H1 (cell line): ENCODE results near the gene PDE4B. TPM values are rescaled to one million over a fixed set of nuclear protein-coding genes. Genes with fewer than 3 reads are reported as not detected.

ENCODE experiments used
- CTCF ChIA-PET: fragments of 300-600 bp; sonication (Branson Sonifier 250); formaldehyde crosslinking; loops from one replicate; lab custom pipeline; 2021; ENCODE audit not compliant: partially characterized antibody; lab: Charles Lee
- POLR2A ChIA-PET: fragments of 300-600 bp; sonication (Branson Sonifier 250); formaldehyde crosslinking; loops from one replicate; lab custom pipeline; 2021; ENCODE audit warnings: inconsistent platforms; ENCODE audit not compliant: partially characterized antibody; lab: Charles Lee
- DNase-seq, 2 experiments: peaks; one replicate each; pipeline versions ENCODE4 v3.0.0 to v3.0.0-alpha.2; 2010 to 2022; ENCODE audit warnings: low spot score in 2 of 2, low read depth in 1 of 2, mixed read lengths in 1 of 2
- FAIRE-seq: peaks from 2 replicates; lab custom pipeline; 2011; peaks lifted over from hg19 to GRCh38; lab: Jason Lieb, UNC
- H2AFZ ChIP-seq: 2 replicates; pipeline ENCODE4 v1.8.1; 2012; ENCODE audit warnings: low read length, inconsistent platforms
- H2AK5ac ChIP-seq: 2 replicates; pipeline ENCODE4 v1.6.1; 2013; ENCODE audit warnings: low read depth, low read length
- H2BK120ac ChIP-seq: replicated peaks from 2 replicates; pipeline ENCODE3; 2013; ENCODE audit warnings: low read depth, low read length, inconsistent platforms
- H2BK12ac ChIP-seq: 2 replicates; pipeline ENCODE4 v1.6.1; 2013; ENCODE audit warnings: low read depth, low read length
- H2BK15ac ChIP-seq: 2 replicates; pipeline ENCODE4 v1.6.1; 2013; ENCODE audit warnings: low read length
- H2BK20ac ChIP-seq: 2 replicates; pipeline ENCODE4 v1.6.1; 2013; ENCODE audit warnings: low read length
- H2BK5ac ChIP-seq: 2 replicates; pipeline ENCODE4 v1.6.1; 2013; ENCODE audit warnings: low read depth, low read length
- H3K14ac ChIP-seq: 2 replicates; pipeline ENCODE4 v1.6.1; 2013; ENCODE audit warnings: inconsistent platforms; ENCODE audit not compliant: insufficient read length
- H3K18ac ChIP-seq: 2 replicates; pipeline ENCODE4 v1.6.1; 2013; ENCODE audit warnings: low read length; ENCODE audit errors: extremely low read depth
- H3K23ac ChIP-seq: 2 replicates; pipeline ENCODE4 v1.6.1; 2013; ENCODE audit warnings: inconsistent platforms; ENCODE audit not compliant: insufficient read length
- H3K23me2 ChIP-seq: 2 replicates; pipeline ENCODE4 v1.6.1; 2013; ENCODE audit warnings: low read depth, low read length
- H3K27ac ChIP-seq: 2 replicates; pipeline ENCODE4 v1.6.1; 2011; ENCODE audit warnings: low read depth, low read length, inconsistent platforms
- H3K27me3 ChIP-seq, 4 experiments: replicated peaks in 1 of 4; 1 replicate in 1 of 4; 2 replicates in 3 of 4; pipeline versions ENCODE4 v1.6.1 to v1.8.1; 2011 to 2013; ENCODE audit warnings: low read length in 3 of 4, mild to moderate bottlenecking in 3 of 4, inconsistent platforms in 2 of 4, mixed read lengths in 2 of 4, moderate library complexity in 1 of 4; ENCODE audit not compliant: control insufficient read depth in 3 of 4, insufficient read depth in 3 of 4; ENCODE audit errors: extremely low read depth in 1 of 4
- H3K36me3 ChIP-seq, 4 experiments: 2 replicates each; pipeline versions ENCODE4 v1.6.1 to v1.8.1; 2011 to 2013; ENCODE audit warnings: mild to moderate bottlenecking in 4 of 4, low read length in 3 of 4, moderate library complexity in 2 of 4, control low read depth in 1 of 4, inconsistent platforms in 1 of 4; ENCODE audit not compliant: insufficient read depth in 4 of 4, control insufficient read depth in 2 of 4
- H3K4ac ChIP-seq: replicated peaks from 2 replicates; pipeline ENCODE3; 2013; ENCODE audit warnings: low read length, low read depth, mixed read lengths, inconsistent platforms; ENCODE audit not compliant: insufficient read length
- H3K4me1 ChIP-seq, 4 experiments: replicated peaks in 1 of 4; 1 replicate in 1 of 4; 2 replicates in 3 of 4; pipeline versions ENCODE4 v1.6.1 to v1.8.1; 2011 to 2013; ENCODE audit warnings: low read length in 3 of 4, inconsistent platforms in 2 of 4, mixed read lengths in 1 of 4; ENCODE audit not compliant: insufficient read depth in 4 of 4, control insufficient read depth in 3 of 4
- H3K4me2 ChIP-seq, 2 experiments: 2 replicates each; pipeline versions ENCODE4 v1.6.1 to v1.8.1; 2011 to 2013; ENCODE audit warnings: low read depth in 2 of 2, low read length in 2 of 2, control low read depth in 1 of 2, inconsistent platforms in 1 of 2, mild to moderate bottlenecking in 1 of 2; ENCODE audit not compliant: insufficient read depth in 1 of 2
- H3K4me3 ChIP-seq, 4 experiments: fragments of 200-600, 300-600 bp in 1 of 4; sonication (generic), shearing (Covaris generic), sonication (Bioruptor Twin) in 1 of 4; 2 replicates each; pipeline versions ENCODE4 v1.5.1 to v1.8.1; 2011 to 2016; ENCODE audit warnings: low read length in 4 of 4, low read depth in 3 of 4, control low read depth in 2 of 4, inconsistent platforms in 2 of 4, mild to moderate bottlenecking in 2 of 4, mixed read lengths in 1 of 4, moderate library complexity in 1 of 4; ENCODE audit not compliant: insufficient read depth in 2 of 4; ENCODE audit errors: extremely low read depth in 1 of 4
- H3K56ac ChIP-seq: replicated peaks from 2 replicates; pipeline ENCODE3; 2013; ENCODE audit warnings: low read depth, mild to moderate bottlenecking, mixed read lengths, low read length, inconsistent platforms; ENCODE audit not compliant: insufficient read length
- H3K79me1 ChIP-seq: 2 replicates; pipeline ENCODE4 v1.6.1; 2013; ENCODE audit warnings: low read depth, low read length, control low read depth
- H3K79me2 ChIP-seq, 2 experiments: 2 replicates each; pipeline versions ENCODE4 v1.6.1 to v1.8.1; 2012 to 2013; ENCODE audit warnings: low read length in 2 of 2, mild to moderate bottlenecking in 2 of 2, inconsistent platforms in 1 of 2; ENCODE audit not compliant: insufficient read depth in 2 of 2, control insufficient read depth in 1 of 2
- H3K9ac ChIP-seq, 4 experiments: replicated peaks in 1 of 4; 1 replicate in 1 of 4; 2 replicates in 3 of 4; pipeline versions ENCODE4 v1.6.1 to v1.8.1; 2011 to 2013; ENCODE audit warnings: low read depth in 3 of 4, low read length in 3 of 4, control low read depth in 2 of 4, mild to moderate bottlenecking in 2 of 4, moderate library complexity in 2 of 4, inconsistent platforms in 1 of 4; ENCODE audit errors: extremely low read depth in 1 of 4
- H3K9me3 ChIP-seq, 2 experiments: 2 replicates each; pipeline versions ENCODE4 v1.6.1 to v1.8.1; 2012 to 2013; ENCODE audit warnings: mild to moderate bottlenecking in 2 of 2, moderate library complexity in 2 of 2, control low read depth in 1 of 2, inconsistent platforms in 1 of 2, low read depth in 1 of 2, low read length in 1 of 2, mixed read lengths in 1 of 2; ENCODE audit not compliant: insufficient read depth in 2 of 2
- H4K20me1 ChIP-seq, 2 experiments: replicated peaks in 1 of 2; 2 replicates each; pipeline versions ENCODE3 to v1.8.1; 2011 to 2013; ENCODE audit warnings: inconsistent platforms in 2 of 2, low read length in 2 of 2, mild to moderate bottlenecking in 1 of 2; ENCODE audit not compliant: insufficient read depth in 2 of 2, control insufficient read depth in 1 of 2
- H4K5ac ChIP-seq: 2 replicates; pipeline ENCODE4 v1.6.1; 2013; ENCODE audit warnings: low read length, low read depth, mixed read lengths, inconsistent platforms; ENCODE audit not compliant: insufficient read length
- H4K8ac ChIP-seq: 2 replicates; pipeline ENCODE4 v1.8.0; 2013; ENCODE audit warnings: mild to moderate bottlenecking, moderate library complexity, low read length, inconsistent platforms; ENCODE audit not compliant: insufficient read depth; ENCODE audit errors: extremely low read depth
- H4K91ac ChIP-seq: replicated peaks from 2 replicates; pipeline ENCODE3; 2013; ENCODE audit warnings: low read length, mixed read lengths, inconsistent platforms; ENCODE audit not compliant: insufficient read length
- CHD2 ChIP-seq: IDR thresholded peaks from 2 replicates; pipeline ENCODE4 v1.6.1; 2012; ENCODE audit warnings: low read length, improper control_type of control experiment
- YY1 ChIP-seq: IDR thresholded peaks from 2 replicates; pipeline ENCODE4 v1.6.1; 2011; ENCODE audit warnings: low read depth, mild to moderate bottlenecking, low read length
- WGBS, 2 experiments: shearing (Covaris generic) in 1 of 2; methylation state at CpG; one replicate each; pipeline versions ENCODE4 v1.1.6 to v1.1.7; 2013 to 2015; ENCODE audit warnings: low lambda C conversion rate in 2 of 2, mixed read lengths in 2 of 2, inconsistent platforms in 1 of 2, low coverage in 1 of 2, missing lambda C conversion rate in 1 of 2; ENCODE audit not compliant: insufficient replicate concordance in 2 of 2, insufficient coverage in 1 of 2, insufficient read length in 1 of 2; ENCODE audit errors: extremely low coverage in 1 of 2, missing lambda C conversion rate in 1 of 2; 5-methylcytosine and 5-hydroxymethylcytosine counted together
- polyA plus RNA-seq, 7 experiments: library from polyadenylated mRNA; depleted of rRNA in 3 of 7; stranded (reverse) in 5 of 7; unstranded in 2 of 7; fragments of >200 nt in 5 of 7; fragments of 200-250 nt in 2 of 7; gene quantifications; 1 replicate in 5 of 7; 2 replicates in 1 of 7; 4 replicates in 1 of 7; pipeline versions ENCODE4 v1.2.1 to v1.2.3, GENCODE V29; 2011 to 2013; ENCODE audit warnings: missing spikeins in 2 of 7, mixed read lengths in 2 of 7
- total RNA-seq: library from RNA; stranded (reverse); fragmentation: NEBNext Ultra II Directional; extraction: Animal tissue kit (Norgen Biotek cat#: 25700); gene quantifications from 2 replicates; pipeline ENCODE4 v1.2.1, GENCODE V29; 2021

Gene PDE4B
- total and polyA plus RNA-seq, 2 of the 8 experiments (the other 6 are each of a cell fraction or from before 2014, with no cell fraction given) = 5.0 to 15.1 TPM

DNA sequence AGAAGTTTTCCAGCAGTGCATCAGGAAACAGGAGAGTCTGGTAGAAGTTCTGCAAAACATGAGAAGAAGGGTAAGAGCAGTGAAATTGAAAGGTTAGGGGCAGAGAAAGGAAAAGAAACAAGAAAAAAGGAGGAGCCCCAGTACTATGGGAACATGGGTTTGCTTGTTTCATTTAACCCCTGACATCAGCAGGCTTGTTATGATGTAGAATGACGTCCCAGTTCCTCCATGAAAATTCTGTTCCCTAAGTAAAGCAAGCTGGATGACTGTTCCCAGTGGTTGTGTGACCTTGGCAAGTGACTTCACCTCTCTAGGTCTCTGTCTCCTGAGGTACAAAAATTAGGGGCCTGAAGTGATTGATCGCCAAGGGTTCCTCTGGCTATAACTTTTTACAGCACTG, 472.6 kb downstream of the PDE4B start:
- Histone ChIP-seq H2BK5ac (no peak overlapping the region), H3K79me1 (no peaks in the 10 kb centered on the region), H4K5ac (no peak overlapping the region), H3K23ac (no peak overlapping the region), H3K4ac (no peak overlapping the region), H3K4me3 (no peak overlapping the region), H3K4me2 (no peak overlapping the region), H3K27ac (no peak overlapping the region), H2BK120ac (no peak overlapping the region), H2BK20ac (no peak overlapping the region), H3K23me2 (no peaks in the 10 kb centered on the region), H3K36me3 (no peaks in the 10 kb centered on the region), H3K56ac (no peak overlapping the region)
- 100% methylated on average over 2 of the region's 2 CpGs; no CpG with 5 or more reads in 1 of the 2 experiments for WGBS, 2 experiments
- TF ChIP-seq CHD2 (no peak), YY1 (no peak)
- TF ChIP-seq, all 59 proteins: peak for 0
- POLR2A ChIA-PET = no interaction called here
- FAIRE-seq (no peak), DNase-seq (no peak)
- Histone ChIP-seq H3K4me1 (peaks cover 0 to 5% (median 2%) of the 10 kb centered on the region in 4 experiments; a peak in 2 of 7 replicates), H2AK5ac (no peak overlapping the region), H2BK15ac (no peak overlapping the region), H3K27me3 (no peaks in the 10 kb centered on the region), H4K91ac (no peak overlapping the region), H3K9me3 (no peaks in the 10 kb centered on the region), H3K79me2 (no peaks in the 10 kb centered on the region), H2AFZ (peak overlapping the region; percentile 10; the same call in 1 of the 2 replicates), H4K8ac (no peak overlapping the region), H4K20me1 (no peaks in the 10 kb centered on the region), H3K18ac (no peak overlapping the region), H2BK12ac (no peak overlapping the region), H3K14ac (no peak overlapping the region), H3K9ac (no peak overlapping the region)
- CTCF ChIA-PET = interaction anchor here (1.1 to 2.7 kb wide), 4 partner anchors 18 to 181 kb away, joined by 3 to 8 read pairs (median 4); no protein-coding TSS in a partner anchor
